CD14-positive monocyte (primary cell): ENCODE results near the gene GTPBP4. TPM values are rescaled to one million over a fixed set of nuclear protein-coding genes. Genes with fewer than 3 reads are reported as not detected.

ENCODE experiments used
- DNase-seq, 3 donors: peaks; one replicate each; pipeline ENCODE4 v3.0.0-alpha.2; 2011 to 2022
- H2AFZ ChIP-seq: 2 replicates; pipeline ENCODE4 v1.6.0; 2012; ENCODE audit warnings: mild to moderate bottlenecking, low read depth, low read length, inconsistent platforms; ENCODE audit not compliant: insufficient read depth, poor library complexity, severe bottlenecking
- H3K27ac ChIP-seq, 2 donors: 1 replicate in 1 of 2; 2 replicates in 1 of 2; pipeline ENCODE4 v1.5.1; 2012 to 2013; ENCODE audit warnings: low read length in 2 of 2, control low read depth in 1 of 2, inconsistent platforms in 1 of 2, low read depth in 1 of 2, mild to moderate bottlenecking in 1 of 2
- H3K27me3 ChIP-seq, 2 donors: one replicate each; pipeline versions ENCODE4 v1.6.0 to v1.6.1; 2011 to 2013; ENCODE audit warnings: low read length in 2 of 2; ENCODE audit not compliant: control insufficient read depth in 2 of 2, insufficient read depth in 2 of 2
- H3K36me3 ChIP-seq, 2 donors: replicated peaks in 1 of 2; 1 replicate in 1 of 2; 2 replicates in 1 of 2; pipeline versions ENCODE4 v1.5.1 to v1.6.1; 2012 to 2013; ENCODE audit warnings: low read length in 2 of 2, control low read depth in 1 of 2, inconsistent platforms in 1 of 2, mild to moderate bottlenecking in 1 of 2; ENCODE audit not compliant: insufficient read depth in 2 of 2, control insufficient read depth in 1 of 2
- H3K4me1 ChIP-seq, 2 donors: 1 replicate in 1 of 2; 2 replicates in 1 of 2; pipeline versions ENCODE4 v1.5.1 to v1.6.1; 2012 to 2013; ENCODE audit warnings: low read length in 2 of 2, control low read depth in 1 of 2, inconsistent platforms in 1 of 2, mild to moderate bottlenecking in 1 of 2, moderate library complexity in 1 of 2; ENCODE audit not compliant: insufficient read depth in 2 of 2, control insufficient read depth in 1 of 2
- H3K4me2 ChIP-seq: replicated peaks from 2 replicates; pipeline ENCODE3; 2012; ENCODE audit warnings: low read length, moderate library complexity, mild to moderate bottlenecking; ENCODE audit not compliant: poor library complexity, severe bottlenecking; ENCODE audit errors: extremely low read depth
- H3K4me3 ChIP-seq, 3 experiments: fragments of 200-600 bp in 1 of 3; sonication (generic) in 1 of 3; replicated peaks in 1 of 3; 1 replicate in 2 of 3; 2 replicates in 1 of 3; pipeline ENCODE4 v1.5.1; 2011 to 2013; ENCODE audit warnings: low read length in 3 of 3, mild to moderate bottlenecking in 3 of 3, control low read depth in 2 of 3, low read depth in 2 of 3, inconsistent platforms in 1 of 3, moderate library complexity in 1 of 3
- H3K79me2 ChIP-seq: 2 replicates; pipeline ENCODE4 v1.6.0; 2012; ENCODE audit warnings: mild to moderate bottlenecking, control low read depth, inconsistent platforms, low read length, moderate library complexity; ENCODE audit not compliant: insufficient read depth
- H3K9ac ChIP-seq: 2 replicates; pipeline ENCODE4 v1.6.0; 2017; ENCODE audit warnings: low read length, mild to moderate bottlenecking; ENCODE audit not compliant: insufficient read depth, poor library complexity, severe bottlenecking
- H3K9me3 ChIP-seq, 2 donors: replicated peaks in 1 of 2; 1 replicate in 1 of 2; 2 replicates in 1 of 2; pipeline versions ENCODE4 v1.5.1 to v1.6.1; 2012 to 2013; ENCODE audit warnings: low read length in 2 of 2, control low read depth in 1 of 2; ENCODE audit not compliant: control insufficient read depth in 1 of 2, insufficient read depth in 1 of 2
- H4K20me1 ChIP-seq: 2 replicates; pipeline ENCODE4 v1.6.0; 2012; ENCODE audit warnings: mild to moderate bottlenecking, low read length, control low read depth, moderate library complexity; ENCODE audit not compliant: insufficient read depth
- H3K27ac Mint-ChIP-seq, 7 donors: one replicate each; pipeline ENCODE4 v1.8.0; 2020; ENCODE audit warnings: mild to moderate bottlenecking in 7 of 7, mixed read lengths in 7 of 7, moderate library complexity in 6 of 7, inconsistent platforms in 2 of 7
- H3K27me3 Mint-ChIP-seq, 3 donors: one replicate each; pipeline ENCODE4 v1.8.0; 2021 to 2022; ENCODE audit warnings: low read depth in 3 of 3, mild to moderate bottlenecking in 3 of 3, mixed read lengths in 3 of 3, moderate library complexity in 3 of 3, inconsistent platforms in 1 of 3
- H3K36me3 Mint-ChIP-seq, 2 donors: one replicate each; pipeline ENCODE4 v1.8.0; 2020; ENCODE audit warnings: mixed read lengths in 2 of 2, inconsistent platforms in 1 of 2, mild to moderate bottlenecking in 1 of 2
- H3K4me1 Mint-ChIP-seq: one replicate; pipeline ENCODE4 v1.8.0; 2020; ENCODE audit warnings: mild to moderate bottlenecking, mixed read lengths
- H3K4me3 Mint-ChIP-seq, 2 donors: one replicate each; pipeline ENCODE4 v1.8.0; 2020; ENCODE audit warnings: mild to moderate bottlenecking in 2 of 2, mixed read lengths in 2 of 2, moderate library complexity in 1 of 2
- H3K9me3 Mint-ChIP-seq, 7 donors: one replicate each; pipeline ENCODE4 v1.8.0; 2020 to 2022; ENCODE audit warnings: mixed read lengths in 7 of 7, mild to moderate bottlenecking in 6 of 7, moderate library complexity in 6 of 7, inconsistent platforms in 2 of 7
- WGBS: methylation state at CpG from one replicate; pipeline ENCODE4 v1.1.5; 2013; ENCODE audit warnings: missing lambda C conversion rate; ENCODE audit not compliant: insufficient coverage; 5-methylcytosine and 5-hydroxymethylcytosine counted together
- intact Hi-C, 2 donors: fragments of 100-400 bp; cut with micrococcal nuclease; formaldehyde crosslinking; loops; one replicate each; pipeline versions ENCODE4 v1.15.0 to v1.15.1; 2023
- polyA plus RNA-seq, 3 donors: library from polyadenylated mRNA; depleted of rRNA in 1 of 3; unstranded in 2 of 3; stranded (reverse) in 1 of 3; fragments of 300-500 nt in 2 of 3; fragments of >200 nt in 1 of 3; fragmentation: Illumina TruSeq in 2 of 3; gene quantifications; 1 replicate in 2 of 3; 2 replicates in 1 of 3; pipeline ENCODE4 v1.2.3, GENCODE V29; 2012 to 2021
- TF ChIP-seq, protein P1 (sequence below): fragments of 200-600 bp; IDR thresholded peaks from one replicate; pipeline ENCODE4 v1.8.0; 2022; ENCODE audit warnings: antibody characterized with exemption, mild to moderate bottlenecking

Gene GTPBP4
- polyA plus RNA-seq, 3 donors, result 9.9 to 16.1 (median 12.2) TPM

DNA sequence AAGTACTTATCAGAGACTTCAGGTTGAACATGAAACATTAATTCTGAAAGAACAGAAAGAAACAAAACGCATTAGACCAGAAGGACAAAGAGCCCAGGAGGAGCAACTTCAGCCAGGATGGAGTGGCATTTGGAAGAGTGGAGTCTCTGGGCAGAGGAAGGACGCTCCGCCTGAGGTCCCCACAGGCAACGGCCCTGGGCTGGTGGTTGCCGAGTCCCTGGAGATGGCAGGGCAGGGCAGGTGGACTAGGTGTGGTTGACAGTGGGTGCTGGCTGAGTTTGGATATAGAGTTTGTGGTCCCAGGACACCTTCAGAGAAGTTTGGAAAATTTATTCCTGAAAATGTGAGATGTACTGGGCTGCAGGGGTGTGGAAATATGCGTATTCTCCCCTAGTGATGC is 29.4 kb upstream of the GTPBP4 start:
- Histone ChIP-seq H3K4me3 (no peak overlapping the region), H2AFZ (no peak overlapping the region), H3K9ac (no peak overlapping the region), H3K4me2 (no peak overlapping the region), H3K27ac (no peak overlapping the region), H3K9me3 (no peaks in the 10 kb centered on the region), H3K36me3 (no peaks in the 10 kb centered on the region), H3K27me3 (no peaks in the 10 kb centered on the region), H4K20me1 (no peaks in the 10 kb centered on the region), H3K4me1 (no peaks in the 10 kb centered on the region), H3K79me2 (no peaks in the 10 kb centered on the region)
- Mint-ChIP-seq H3K27ac (no peak overlapping the region), H3K4me1 (no peaks in the 10 kb centered on the region), H3K36me3 (no peaks in the 10 kb centered on the region), H3K9me3 (peaks cover 0 to 3% (median 0%) of the 10 kb centered on the region in 7 donors), H3K4me3 (no peak overlapping the region), H3K27me3 (peaks cover 4 to 7% (median 6%) of the 10 kb centered on the region in 3 donors)
- TF ChIP-seq, protein P1, sequence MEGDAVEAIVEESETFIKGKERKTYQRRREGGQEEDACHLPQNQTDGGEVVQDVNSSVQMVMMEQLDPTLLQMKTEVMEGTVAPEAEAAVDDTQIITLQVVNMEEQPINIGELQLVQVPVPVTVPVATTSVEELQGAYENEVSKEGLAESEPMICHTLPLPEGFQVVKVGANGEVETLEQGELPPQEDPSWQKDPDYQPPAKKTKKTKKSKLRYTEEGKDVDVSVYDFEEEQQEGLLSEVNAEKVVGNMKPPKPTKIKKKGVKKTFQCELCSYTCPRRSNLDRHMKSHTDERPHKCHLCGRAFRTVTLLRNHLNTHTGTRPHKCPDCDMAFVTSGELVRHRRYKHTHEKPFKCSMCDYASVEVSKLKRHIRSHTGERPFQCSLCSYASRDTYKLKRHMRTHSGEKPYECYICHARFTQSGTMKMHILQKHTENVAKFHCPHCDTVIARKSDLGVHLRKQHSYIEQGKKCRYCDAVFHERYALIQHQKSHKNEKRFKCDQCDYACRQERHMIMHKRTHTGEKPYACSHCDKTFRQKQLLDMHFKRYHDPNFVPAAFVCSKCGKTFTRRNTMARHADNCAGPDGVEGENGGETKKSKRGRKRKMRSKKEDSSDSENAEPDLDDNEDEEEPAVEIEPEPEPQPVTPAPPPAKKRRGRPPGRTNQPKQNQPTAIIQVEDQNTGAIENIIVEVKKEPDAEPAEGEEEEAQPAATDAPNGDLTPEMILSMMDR, result no peak
- DNase-seq, result no peak
- WGBS, result 99% methylated on average over 5 of the region's 6 CpGs
- intact Hi-C loops, result no loop called here

DNA sequence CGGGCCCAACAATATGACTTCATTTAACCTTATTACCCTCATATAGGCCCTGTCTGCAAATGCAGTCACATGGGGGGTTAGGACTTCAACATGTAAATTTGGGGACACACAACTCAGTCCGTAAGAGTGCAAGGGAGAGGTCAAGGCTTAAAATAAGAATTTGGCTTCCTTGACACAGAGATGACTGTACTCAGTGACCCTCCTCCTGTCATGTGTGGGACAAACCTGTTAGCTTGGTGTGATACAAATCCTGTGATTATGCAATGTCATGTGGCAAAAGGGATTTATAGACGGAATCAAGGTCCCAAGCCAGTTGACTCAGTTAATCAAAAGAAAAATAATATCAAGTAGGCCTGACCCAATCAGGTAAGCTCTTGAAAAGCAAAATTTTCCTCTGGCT is 25.9 kb upstream of the GTPBP4 start:
- peaks cover 0 to 4% (median 2%) of the 10 kb centered on the region in 7 donors for H3K9me3 Mint-ChIP-seq
- no peak overlapping the region for H3K27ac Mint-ChIP-seq
- no peak overlapping the region for H3K4me3 Mint-ChIP-seq
- H3K4me1 ChIP-seq, result no peaks in the 10 kb centered on the region
- intact Hi-C loops, result no loop called here
- no peak overlapping the region for H3K9ac ChIP-seq
- H3K4me1 Mint-ChIP-seq, result no peaks in the 10 kb centered on the region
- H3K27me3 Mint-ChIP-seq, result peaks cover 2 to 10% (median 7%) of the 10 kb centered on the region in 3 donors
- H3K36me3 ChIP-seq, result no peaks in the 10 kb centered on the region
- H3K79me2 ChIP-seq, result no peaks in the 10 kb centered on the region
- DNase-seq, result no peak
- H3K27me3 ChIP-seq, result no peaks in the 10 kb centered on the region
- no peak overlapping the region for H3K27ac ChIP-seq
- TF ChIP-seq, protein P1, result no peak
- H3K4me3 ChIP-seq, result no peak overlapping the region
- no peak overlapping the region for H2AFZ ChIP-seq
- H3K9me3 ChIP-seq, result no peaks in the 10 kb centered on the region
- WGBS, result 94% methylated on average over 2 of the region's 3 CpGs
- H3K36me3 Mint-ChIP-seq, result no peaks in the 10 kb centered on the region
- H3K4me2 ChIP-seq, result no peak overlapping the region
- no peaks in the 10 kb centered on the region for H4K20me1 ChIP-seq
